ENCODE results near the gene TMEM236.

TMEM236 gene

DNA sequence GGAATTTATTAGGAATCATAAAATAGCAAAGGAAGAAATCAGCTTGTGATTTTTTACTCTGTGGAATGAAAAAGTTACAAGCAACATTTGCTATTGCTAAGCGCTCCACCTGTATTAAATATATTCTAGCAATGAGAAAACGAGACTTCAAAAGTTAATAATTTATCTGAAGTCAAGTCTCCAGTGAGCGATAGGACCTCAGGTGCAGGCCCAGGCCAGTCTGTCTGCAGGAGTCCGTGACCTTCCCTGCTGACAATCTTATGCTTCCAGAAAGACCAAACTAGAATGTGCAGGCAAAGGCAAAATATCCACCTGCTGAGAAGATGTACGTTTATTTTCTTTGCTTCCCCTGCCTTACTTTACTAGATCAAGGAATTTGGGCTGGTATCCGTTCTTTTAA is 79.9 kb downstream of the TMEM236 start:
- DNase-seq, result no peak

DNA sequence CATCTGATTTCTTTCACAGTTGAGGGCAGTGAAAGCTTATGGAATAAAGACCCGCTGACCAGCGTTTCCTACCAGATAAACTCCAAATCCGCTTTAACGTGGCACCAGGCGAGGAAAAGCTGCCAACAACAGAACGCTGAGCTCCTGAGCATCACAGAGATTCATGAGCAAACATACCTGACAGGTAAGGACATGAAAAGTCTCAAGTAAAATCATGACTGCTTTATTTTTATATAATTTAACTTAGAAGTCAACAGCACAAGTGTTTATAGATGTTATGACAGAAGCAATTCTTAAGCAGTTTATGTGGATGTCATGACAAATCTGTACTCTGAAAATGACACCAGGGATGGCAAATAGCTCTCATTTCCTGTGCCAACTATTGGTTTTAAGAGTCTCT is 81.7 kb downstream of the TMEM236 start:
- no peak for DNase-seq

DNA sequence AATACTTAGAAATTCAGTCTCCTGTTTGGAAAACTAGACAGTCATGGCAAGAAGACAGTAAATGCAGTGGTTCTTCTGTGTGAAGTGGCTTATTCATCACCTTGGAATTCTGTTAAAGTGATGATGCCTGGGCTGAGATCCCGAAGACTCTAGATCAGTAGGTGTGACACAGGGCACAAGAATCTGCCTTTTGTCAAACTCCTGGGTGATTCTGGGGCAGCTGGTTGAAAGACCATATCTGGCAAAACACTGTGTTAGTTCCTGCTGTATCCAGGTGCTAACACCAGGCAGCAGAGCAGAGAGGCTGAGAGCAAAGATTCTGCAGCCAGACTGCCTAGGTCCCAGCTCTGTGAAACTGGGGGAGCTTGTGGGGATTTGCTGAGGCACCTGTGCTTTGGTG is 83.7 kb downstream of the TMEM236 start:
- DNase-seq, result no peak

DNA sequence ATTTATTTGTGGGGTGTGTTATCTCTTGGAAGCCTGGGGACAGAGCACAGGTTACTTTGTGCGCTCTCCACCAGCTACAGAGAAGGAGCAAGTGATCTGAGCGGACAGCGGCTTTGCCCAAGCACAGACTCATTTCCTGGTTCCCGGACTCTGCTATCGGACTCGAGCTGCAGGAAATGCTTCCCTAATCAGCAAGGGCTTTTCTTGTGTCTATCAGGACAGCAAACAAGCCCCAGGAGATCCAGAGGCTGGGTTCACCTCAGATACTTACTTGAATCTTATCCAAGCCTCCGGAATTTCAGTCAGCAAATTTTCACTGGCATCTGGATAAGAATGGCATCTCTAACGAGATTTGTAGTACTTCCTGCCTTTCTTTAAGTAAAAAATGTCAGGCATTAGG is 84.9 kb downstream of the TMEM236 start:
- no peak for DNase-seq

DNA sequence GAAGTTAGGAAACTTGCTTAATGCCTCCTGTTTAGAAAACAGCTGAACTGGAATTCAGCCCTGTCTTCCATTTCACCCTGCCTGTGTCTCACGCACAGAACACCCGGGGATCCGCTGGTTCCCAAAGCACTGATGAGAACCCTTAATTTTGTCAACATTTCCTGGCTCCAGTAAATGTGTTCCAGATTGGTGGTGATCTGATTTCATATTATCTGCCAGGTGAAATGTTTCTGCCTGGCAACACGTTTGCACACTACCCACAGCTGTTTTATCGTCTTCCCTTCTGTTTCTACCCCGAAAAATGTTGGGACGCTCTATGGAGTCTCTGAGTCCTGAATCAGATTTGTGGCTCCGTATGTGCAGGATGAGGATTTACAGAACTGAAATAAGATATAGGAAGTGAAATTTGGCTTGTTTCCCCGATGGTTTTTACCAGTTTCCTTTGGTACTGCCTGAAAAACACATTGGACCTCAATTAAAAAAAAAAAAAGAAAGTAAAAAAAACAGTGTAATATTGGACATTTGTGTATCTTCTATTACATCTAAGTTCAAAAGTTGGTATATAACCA is 86.2 kb downstream of the TMEM236 start:
- no peak for DNase-seq

DNA sequence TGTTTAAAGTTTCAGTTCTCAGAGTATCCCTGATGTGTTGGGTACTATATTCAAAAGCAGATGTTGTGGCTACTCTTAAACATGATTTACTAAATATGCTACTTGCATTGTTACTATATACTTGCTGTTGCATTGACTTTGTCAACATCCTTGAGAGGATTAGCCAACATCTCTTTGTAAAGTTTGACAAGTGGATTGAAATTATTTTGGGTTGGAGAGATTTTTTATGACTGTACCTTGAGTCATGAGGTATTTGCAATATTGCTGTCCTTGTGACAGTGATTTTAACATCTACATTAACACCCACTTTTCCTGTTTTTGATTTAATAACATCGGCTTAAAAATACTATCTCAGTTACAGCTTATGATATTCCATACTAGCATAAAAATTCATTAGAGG is 89.0 kb downstream of the TMEM236 start:
- no peak for DNase-seq

DNA sequence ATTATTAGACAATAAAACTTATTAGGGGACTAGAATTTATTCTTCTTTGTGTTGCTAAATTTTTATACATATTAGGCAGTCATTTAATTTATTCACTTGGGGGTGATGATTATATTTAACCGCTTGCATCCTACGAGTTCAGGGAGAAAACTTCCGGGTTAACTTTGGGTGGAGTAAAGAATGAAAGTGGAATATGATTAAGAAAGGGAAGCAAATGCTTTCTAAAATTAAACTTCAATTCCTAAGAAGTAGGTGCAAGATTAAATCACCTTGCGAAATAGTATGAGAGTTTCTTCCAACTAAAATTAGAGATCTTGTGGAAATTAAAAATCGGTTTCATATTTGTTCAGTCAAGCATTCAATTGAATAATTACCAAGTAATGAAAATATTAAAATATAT is 90.6 kb downstream of the TMEM236 start:
- DNase-seq, result no peak

DNA sequence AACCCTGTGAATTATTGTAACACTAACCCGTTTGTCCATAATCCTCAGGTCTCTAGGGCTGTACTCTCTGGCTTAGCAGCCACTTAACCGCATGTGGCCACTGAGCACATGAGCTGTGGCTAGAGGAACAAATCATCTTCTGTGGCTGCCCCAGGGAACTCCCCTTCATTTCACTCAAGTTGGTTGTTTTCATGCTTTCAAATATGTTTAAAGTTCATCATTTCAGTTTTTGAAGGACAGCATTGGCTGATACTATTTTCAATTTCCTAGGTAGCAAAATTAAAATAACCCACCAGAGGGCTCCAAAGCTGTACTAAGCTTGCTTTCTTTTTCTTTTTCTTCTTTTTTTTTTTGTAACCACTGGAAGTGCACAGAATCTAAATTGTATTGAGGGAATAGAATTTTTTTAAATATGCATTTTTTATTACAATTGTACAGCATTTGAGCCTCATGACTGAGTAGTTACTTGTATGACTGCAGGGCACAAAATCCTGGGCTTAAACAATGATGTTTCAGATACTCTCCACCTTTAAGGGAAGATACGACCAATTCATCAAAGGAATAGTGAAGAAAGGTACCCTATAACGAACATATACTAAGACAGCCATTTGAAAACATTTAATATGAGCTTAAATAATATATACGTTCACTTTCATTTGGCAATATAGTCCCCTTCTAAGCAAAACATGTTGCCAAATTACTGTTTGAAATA is 95.7 kb downstream of the TMEM236 start:
- no peak for DNase-seq

DNA sequence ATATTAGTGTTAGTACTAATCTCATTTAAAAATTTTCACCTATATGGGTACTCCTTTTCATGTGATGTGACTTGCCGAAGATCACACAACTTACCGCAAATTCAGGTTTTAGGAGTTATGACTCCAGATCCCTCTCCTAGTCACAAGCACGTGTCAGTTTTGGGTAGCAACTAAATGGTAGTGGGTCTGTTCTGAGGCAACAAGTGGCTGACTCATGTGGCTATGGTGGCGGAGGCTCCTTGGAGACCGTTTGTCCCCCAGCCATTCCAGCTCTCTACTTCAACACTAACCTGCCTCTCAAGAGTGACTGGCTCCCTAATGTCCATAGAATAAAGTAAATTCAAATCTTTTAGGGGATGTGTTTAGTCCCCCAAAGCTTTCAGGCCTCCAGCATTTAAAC is 96.6 kb downstream of the TMEM236 start:
- DNase-seq, result no peak

All from CD4-positive, alpha-beta T cell treated with Interleukin-4 for 4 hours (primary cell).